HG03064 (cell line): ENCODE data around the gene PLOD2.

Experiments
- ATAC-seq: cut with Tn5 transposase; IDR thresholded peaks from one replicate; pipeline ENCODE4 v1.9.1; 2021; ENCODE audit warnings: low read depth; ENCODE audit not compliant: unreplicated experiment

The PLOD2 gene

GRCh38 chr3:146104068-146104467 is 56.9 kb downstream of the PLOD2 start:
- ATAC-seq: no peak

- no peak for ATAC-seq
Observed at GRCh38 chr3:146102885-146103284, 58.1 kb downstream of the PLOD2 start.

DNA sequence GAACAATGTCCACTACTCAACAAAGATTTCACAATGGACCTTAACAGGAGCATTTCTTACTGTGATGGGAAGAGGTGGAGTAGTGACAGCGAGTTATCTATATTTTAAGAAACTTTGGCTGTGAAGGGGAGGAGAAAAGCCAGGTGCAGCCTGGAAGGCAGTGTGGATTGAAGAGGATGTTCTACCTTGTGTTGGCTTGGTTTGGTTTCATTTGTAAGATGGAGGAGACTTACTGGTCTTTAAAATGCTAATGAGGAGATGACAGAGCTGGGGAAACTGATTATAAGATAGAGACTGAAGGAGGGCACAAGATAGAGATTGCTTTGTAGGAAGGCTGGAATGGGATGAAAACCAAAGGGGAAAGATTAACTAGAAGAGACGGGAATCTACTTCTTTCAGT is 59.4 kb downstream of the PLOD2 start:
- no peak for ATAC-seq

DNA sequence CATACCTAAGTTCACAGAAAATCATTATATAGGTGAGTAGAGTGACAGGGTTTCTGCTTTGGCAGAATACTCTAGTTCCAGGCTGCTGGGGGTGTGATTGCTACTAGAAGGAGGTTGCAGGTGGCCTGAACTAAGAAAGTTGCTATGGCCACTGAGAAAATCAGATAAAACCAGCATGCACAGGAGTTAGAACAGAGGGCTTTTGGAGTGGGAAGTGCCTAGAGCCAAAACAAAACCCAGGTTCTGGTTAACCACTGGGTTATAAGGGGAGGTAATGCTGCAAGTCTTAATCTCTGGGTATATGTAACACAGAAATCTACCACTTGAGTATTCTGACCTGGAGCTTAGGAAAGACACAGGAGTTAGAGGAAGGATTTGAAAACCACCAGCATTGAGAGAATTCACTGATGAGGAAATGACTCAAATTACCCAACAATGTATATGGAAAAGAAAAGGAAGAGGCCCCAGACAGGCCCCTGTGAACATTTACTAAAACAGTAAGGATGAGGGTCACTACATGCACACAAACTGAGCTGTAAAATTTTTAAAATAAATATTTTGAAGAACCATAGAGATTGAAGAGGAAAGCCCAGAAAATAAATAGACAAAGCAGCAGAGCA is 60.0 kb downstream of the PLOD2 start:
- ATAC-seq: no peak

DNA sequence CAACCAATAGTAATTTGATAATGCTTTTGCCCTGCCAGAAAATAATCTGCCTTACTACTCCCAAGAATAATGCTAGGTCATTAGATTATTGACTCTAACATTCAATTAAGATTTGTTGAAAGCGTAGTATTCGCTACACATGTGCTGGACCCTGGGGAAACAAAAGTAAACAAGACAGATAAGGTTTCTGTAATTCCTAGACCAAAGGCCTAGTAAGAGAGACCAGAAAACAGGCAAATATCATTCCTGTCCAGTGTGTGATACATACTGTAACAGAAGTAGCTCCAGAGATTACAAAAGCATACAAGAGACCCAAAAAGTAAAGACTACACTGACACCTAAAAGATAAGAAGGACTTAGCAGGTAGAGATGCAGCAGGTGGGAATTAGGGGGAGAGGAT is 60.8 kb downstream of the PLOD2 start:
- ATAC-seq: no peak

DNA sequence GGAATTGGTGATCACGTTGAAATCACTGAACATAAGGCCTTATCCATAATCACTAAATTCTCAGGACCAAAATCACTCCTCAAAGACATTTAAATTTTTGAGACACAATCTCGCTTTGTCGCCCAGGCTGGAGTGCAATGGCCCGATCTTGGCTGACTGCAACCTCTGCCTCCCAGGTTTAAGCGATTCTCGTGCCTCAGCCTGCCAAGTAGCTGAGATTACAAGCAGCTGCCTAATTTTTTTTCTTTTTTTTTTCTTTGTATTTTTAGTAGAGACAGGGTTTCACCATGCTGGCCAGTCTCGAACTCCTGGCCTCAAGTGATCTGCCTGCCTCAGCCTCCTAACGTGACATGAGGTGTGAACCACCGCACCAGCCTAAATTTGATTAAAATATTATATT is 61.7 kb downstream of the PLOD2 start:
- ATAC-seq: no peak

- no peak for ATAC-seq
Observed at GRCh38 chr3:146093896-146094295, 67.1 kb downstream of the PLOD2 start.

DNA sequence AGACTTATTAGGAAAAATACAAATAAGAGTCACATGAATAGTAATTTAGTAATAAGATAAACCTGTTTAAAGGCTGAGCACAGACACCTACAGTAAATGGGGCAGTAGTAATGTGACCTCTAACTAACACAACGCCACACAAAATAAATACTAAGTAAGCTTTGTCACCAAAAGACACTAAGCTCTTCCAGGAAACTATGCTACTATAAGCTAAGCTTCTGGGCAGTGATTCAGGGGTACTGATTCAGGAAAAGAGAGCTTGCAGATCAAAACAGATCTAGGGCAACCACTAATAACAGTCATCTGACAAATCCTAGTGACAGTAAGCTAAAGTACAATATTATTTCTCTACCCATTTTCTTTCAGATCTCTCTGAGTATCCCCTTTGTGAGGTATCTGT is 68.8 kb downstream of the PLOD2 start:
- no peak for ATAC-seq

DNA sequence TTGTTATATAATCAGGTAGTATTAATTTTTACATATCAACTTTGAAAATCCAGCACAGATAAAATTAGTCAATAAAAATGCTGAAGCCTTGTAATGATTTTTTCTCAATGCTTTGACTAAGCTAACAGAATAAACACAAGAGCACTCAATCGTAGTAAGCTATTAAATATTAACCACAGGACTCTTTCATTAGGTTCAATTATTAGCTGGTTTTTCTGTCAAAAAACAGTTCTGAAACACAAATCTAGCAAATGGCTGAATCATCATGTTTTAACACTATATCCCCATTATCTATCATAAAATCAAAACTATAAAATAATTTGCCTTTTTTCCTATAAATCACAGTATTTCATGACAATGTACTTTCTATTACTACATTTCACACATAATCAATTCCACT is 69.6 kb downstream of the PLOD2 start:
- ATAC-seq: no peak

- ATAC-seq: no peak
Observed at GRCh38 chr3:146090521-146090920, 70.5 kb downstream of the PLOD2 start.

DNA sequence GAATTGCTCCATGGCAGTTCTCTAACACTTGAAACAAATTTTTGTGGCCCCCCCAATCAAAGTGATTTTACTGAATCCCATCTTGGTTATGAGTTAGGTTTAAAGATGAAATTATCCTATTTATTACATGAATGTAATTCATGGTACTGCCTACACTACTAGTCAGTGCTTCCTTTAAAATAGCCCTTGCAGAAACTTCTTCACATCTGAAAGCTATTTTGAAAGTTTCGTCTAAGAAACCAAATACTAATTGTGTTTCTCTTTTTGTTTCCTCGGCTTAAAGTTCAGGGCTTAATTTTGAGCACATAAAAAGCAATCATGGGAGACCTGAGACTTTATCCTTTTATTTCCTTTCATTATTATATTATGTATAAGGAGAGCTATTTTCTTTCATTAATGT is 72.1 kb downstream of the PLOD2 start:
- ATAC-seq: no peak

GRCh38 chr3:146087116-146087515 is 73.9 kb downstream of the PLOD2 start:
- no peak for ATAC-seq

DNA sequence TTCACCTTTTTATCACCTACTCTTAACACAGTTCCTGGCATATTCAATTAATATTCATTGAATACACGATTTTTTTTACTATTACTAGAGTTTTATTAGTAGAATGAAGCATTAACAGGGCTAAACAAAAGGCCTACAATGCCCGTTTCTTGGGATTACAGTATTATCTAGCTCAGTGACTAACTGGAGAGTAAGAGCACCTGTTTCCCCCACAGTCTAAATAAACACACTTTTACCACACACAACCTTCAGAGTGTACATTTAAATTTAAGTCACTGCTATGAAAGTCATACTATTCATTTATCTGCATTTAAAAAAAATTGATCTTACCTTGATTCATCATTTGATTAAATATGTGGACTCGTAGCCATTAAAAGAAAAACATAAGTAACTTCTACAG is 74.8 kb downstream of the PLOD2 start:
- ATAC-seq: no peak

- ATAC-seq: no peak
Observed at GRCh38 chr3:146085678-146086077, 75.3 kb downstream of the PLOD2 start.

- no peak for ATAC-seq
Observed at GRCh38 chr3:146080578-146080977, 80.4 kb downstream of the PLOD2 start.

GRCh38 chr3:146078031-146078430 is 83.0 kb downstream of the PLOD2 start:
- ATAC-seq: no peak

GRCh38 chr3:146077181-146077580 is 83.8 kb downstream of the PLOD2 start:
- no peak for ATAC-seq

DNA sequence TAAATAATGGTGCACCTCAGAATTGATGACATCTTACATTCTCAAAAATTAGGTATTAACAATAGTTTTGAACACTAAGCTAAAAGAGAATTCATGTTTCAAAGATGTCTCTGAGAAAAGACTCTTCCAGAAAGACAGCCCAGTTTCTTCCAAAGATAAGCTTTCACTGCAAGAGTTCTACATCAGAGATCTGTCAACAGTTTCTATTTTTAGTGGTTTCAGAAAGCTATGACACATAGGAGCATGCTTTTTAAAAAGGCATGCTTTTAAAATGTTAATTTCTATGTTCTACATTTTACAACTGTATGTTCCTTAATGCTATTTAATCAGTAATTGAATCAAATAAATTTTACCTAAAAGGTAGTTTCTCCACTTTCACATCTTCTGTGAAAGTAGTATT is 88.2 kb downstream of the PLOD2 start:
- ATAC-seq: no peak

DNA sequence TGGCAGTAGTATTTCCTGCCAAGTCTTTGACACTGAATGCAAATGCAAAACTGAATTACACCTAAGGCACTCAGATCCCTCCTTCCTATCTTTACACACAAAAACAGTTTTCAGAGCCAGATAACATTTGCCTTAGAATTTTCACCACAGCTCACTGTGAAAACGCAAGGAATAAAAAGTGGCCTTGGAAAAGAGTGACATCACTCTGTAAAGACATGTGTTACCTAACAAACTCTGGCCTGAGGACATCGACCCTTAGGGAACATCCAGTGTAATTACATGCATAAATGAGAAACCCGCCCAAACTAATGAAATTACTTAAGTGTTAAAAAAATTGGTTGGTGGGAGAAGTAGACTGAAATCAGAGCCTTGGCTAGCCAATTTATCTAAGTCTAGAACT is 88.9 kb downstream of the PLOD2 start:
- ATAC-seq: no peak

DNA sequence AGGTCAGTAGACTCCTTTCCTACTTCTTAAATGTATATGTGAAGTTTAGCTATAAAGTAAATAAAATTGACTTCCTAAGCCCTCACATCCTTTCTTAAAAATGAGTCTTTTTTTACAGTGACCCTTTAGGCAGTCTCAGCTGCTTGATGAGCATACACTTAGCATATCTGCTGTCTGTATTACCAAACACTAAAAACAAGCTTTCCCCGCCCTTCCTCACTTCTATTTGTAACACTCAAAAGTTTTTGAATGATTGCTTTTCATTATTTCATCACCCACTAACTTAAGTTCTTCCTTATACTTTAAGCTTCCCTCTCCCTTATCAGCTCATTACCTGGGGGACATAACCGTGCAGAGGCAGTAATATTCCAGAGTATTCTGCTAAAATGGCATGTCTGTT is 89.4 kb downstream of the PLOD2 start:
- ATAC-seq: no peak

DNA sequence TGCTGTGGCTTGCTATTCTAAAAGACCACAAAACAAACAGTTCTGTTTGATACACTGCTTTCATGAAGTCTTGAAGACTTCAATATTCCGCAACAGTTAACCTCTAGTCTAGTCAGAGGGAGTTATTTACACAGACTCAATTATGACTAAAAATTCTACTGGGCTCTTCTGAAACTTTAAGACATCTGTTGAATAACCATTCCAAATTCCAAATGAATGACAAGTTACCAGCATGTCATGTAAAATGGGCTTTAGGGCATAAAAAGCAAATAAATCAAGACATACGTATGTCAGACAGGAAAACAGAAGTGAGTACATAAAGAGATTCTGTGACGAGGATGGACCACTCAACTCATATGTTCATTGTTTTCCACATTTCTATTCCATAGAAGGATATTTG is 93.9 kb downstream of the PLOD2 start:
- no peak for ATAC-seq

- no peak for ATAC-seq
Observed at GRCh38 chr3:146065573-146066006, 95.4 kb downstream of the PLOD2 start.

- no peak for ATAC-seq
Observed at GRCh38 chr3:146058241-146058640, 102.7 kb downstream of the PLOD2 start.
